Endothelial cell of umbilical vein (primary cell): ENCODE measurements around the gene SDF4. TPM values are rescaled to one million over a fixed set of nuclear protein-coding genes. Genes with fewer than 3 reads are reported as not detected.

Source experiments
- BruUV-seq: library from RNA; stranded (reverse); fragments of 400-500 nt; replicated peaks from 2 replicates; lab custom pipeline; 2021; lab: Mats Ljungman, UMichigan
- CTCF ChIA-PET: fragments of 300-600, 350-600 bp; sonication (Branson Sonifier 250); formaldehyde crosslinking; loops from one replicate; lab custom pipeline; 2021; ENCODE audit warnings: antibody characterized with exemption, inconsistent platforms; lab: Charles Lee
- POLR2A ChIA-PET: fragments of 300-600, 350-600 bp; sonication (Branson Sonifier 250); formaldehyde crosslinking; loops from one replicate; lab custom pipeline; 2021; ENCODE audit warnings: antibody characterized with exemption, inconsistent platforms; lab: Charles Lee
- DNase-seq: peaks from one replicate; pipeline ENCODE4 v3.0.0-alpha.2; 2011; ENCODE audit warnings: low read depth, low spot score
- FAIRE-seq: peaks from 2 replicates; lab custom pipeline; 2011; peaks lifted over from hg19 to GRCh38; lab: Jason Lieb, UNC
- H2AFZ ChIP-seq: 2 replicates; pipeline ENCODE4 v1.6.0; 2012; ENCODE audit warnings: low read depth, low read length, control low read depth, inconsistent platforms
- H3K27ac ChIP-seq: 2 replicates; pipeline ENCODE4 v1.5.1; 2011; ENCODE audit warnings: low read depth, mild to moderate bottlenecking, control low read depth, low read length, moderate library complexity; ENCODE audit not compliant: insufficient read depth
- H3K27me3 ChIP-seq, 2 experiments: 2 replicates each; pipeline versions ENCODE4 v1.6.0 to v1.6.1; 2011; ENCODE audit warnings: low read length in 2 of 2, mixed read lengths in 1 of 2; ENCODE audit not compliant: control insufficient read depth in 2 of 2, insufficient read depth in 2 of 2
- H3K36me3 ChIP-seq, 2 experiments: 2 replicates in 1 of 2; 3 replicates in 1 of 2; pipeline ENCODE4 v1.5.1; 2011; ENCODE audit warnings: low read length in 2 of 2, mild to moderate bottlenecking in 1 of 2, moderate library complexity in 1 of 2; ENCODE audit not compliant: control insufficient read depth in 2 of 2, insufficient read depth in 2 of 2; ENCODE audit errors: extremely low read depth in 1 of 2
- H3K4me1 ChIP-seq: 3 replicates; pipeline ENCODE4 v1.5.1; 2011; ENCODE audit warnings: mild to moderate bottlenecking, low read length; ENCODE audit not compliant: control insufficient read depth, insufficient read depth; ENCODE audit errors: extremely low read depth
- H3K4me2 ChIP-seq: 2 replicates; pipeline ENCODE4 v1.6.1; 2011; ENCODE audit warnings: low read length, control low read depth, mixed read lengths; ENCODE audit not compliant: insufficient read depth
- H3K4me3 ChIP-seq, 3 experiments: fragments of 200-600 bp in 1 of 3; sonication (generic), shearing (Covaris generic) in 1 of 3; replicated peaks in 1 of 3; 2 replicates each; pipeline ENCODE4 v1.5.1; 2011 to 2016; ENCODE audit warnings: control low read depth in 3 of 3, low read length in 3 of 3, mild to moderate bottlenecking in 2 of 3, inconsistent platforms in 1 of 3, low read depth in 1 of 3, moderate library complexity in 1 of 3; ENCODE audit not compliant: insufficient read depth in 1 of 3
- H3K79me2 ChIP-seq: 2 replicates; pipeline ENCODE4 v1.6.0; 2012; ENCODE audit warnings: low read length, inconsistent platforms; ENCODE audit not compliant: control insufficient read depth, insufficient read depth
- H3K9ac ChIP-seq: replicated peaks from 2 replicates; pipeline ENCODE3; 2011; ENCODE audit warnings: low read length, control low read depth; ENCODE audit not compliant: insufficient read depth; ENCODE audit errors: extremely low read depth
- H3K9me1 ChIP-seq: replicated peaks from 3 replicates; pipeline ENCODE4 v1.6.0; 2011; ENCODE audit warnings: mild to moderate bottlenecking, low read length; ENCODE audit not compliant: control insufficient read depth, insufficient read depth; ENCODE audit errors: extremely low read depth
- H3K9me3 ChIP-seq: replicated peaks from 2 replicates; pipeline ENCODE4 v1.5.1; 2012; ENCODE audit warnings: low read length, inconsistent platforms; ENCODE audit not compliant: control insufficient read depth, insufficient read depth
- H4K20me1 ChIP-seq: replicated peaks from 2 replicates; pipeline ENCODE3; 2011; ENCODE audit warnings: mild to moderate bottlenecking, low read length; ENCODE audit not compliant: control insufficient read depth, insufficient read depth; ENCODE audit errors: extremely low read depth
- FOS ChIP-seq: IDR thresholded peaks from 2 replicates; pipeline ENCODE4 v1.6.1; 2011; ENCODE audit warnings: mild to moderate bottlenecking, low read length, moderate library complexity, borderline replicate concordance; ENCODE audit not compliant: insufficient read depth
- GATA2 ChIP-seq: IDR thresholded peaks from 2 replicates; pipeline ENCODE4 v1.7.0; 2011; ENCODE audit warnings: low read depth, mild to moderate bottlenecking, moderate library complexity, mixed read lengths, low read length; ENCODE audit not compliant: insufficient read length, insufficient read depth
- JUN ChIP-seq: IDR thresholded peaks from 2 replicates; pipeline ENCODE4 v1.6.1; 2011; ENCODE audit warnings: borderline replicate concordance, low read depth; ENCODE audit not compliant: insufficient read length, insufficient read depth
- MAX ChIP-seq: IDR thresholded peaks from 2 replicates; pipeline ENCODE4 v1.6.1; 2011; ENCODE audit not compliant: insufficient read depth, insufficient read length
- MYC ChIP-seq: IDR thresholded peaks from one replicate; pipeline ENCODE4 v1.6.1; 2011; ENCODE audit warnings: mild to moderate bottlenecking, low read depth, low read length
- POLR2AphosphoS5 ChIP-seq: IDR thresholded peaks from 2 replicates; pipeline ENCODE4 v1.6.1; 2012; ENCODE audit warnings: low read depth, mild to moderate bottlenecking, control low read depth, low read length, moderate library complexity; ENCODE audit not compliant: insufficient read depth
- dilution Hi-C: fragments of 300-500 bp; cut with MboI; formaldehyde crosslinking; loops from one replicate; pipeline ENCODE4 v1.15.0; 2019; ENCODE audit warnings: low sequenced_read_pairs; ENCODE audit not compliant: extremely low pct_ligation_motif_present
- intact Hi-C: fragments of 100-400 bp; cut with micrococcal nuclease; formaldehyde crosslinking; loops from one replicate; pipeline ENCODE4 v1.10.0; 2022
- polyA plus RNA-seq, 4 experiments: library from polyadenylated mRNA; depleted of rRNA in 3 of 4; stranded (reverse) in 3 of 4; unstranded in 1 of 4; fragments of >200 nt; gene quantifications; 2 replicates each; pipeline versions ENCODE4 v1.2.1 to v1.2.3, GENCODE V29; 2011 to 2012; ENCODE audit warnings: missing spikeins in 1 of 4
- total RNA-seq: library from RNA; stranded (reverse); gene quantifications from 2 replicates; pipeline ENCODE4 v1.2.3, GENCODE V29; 2021

SDF4 gene
- total and polyA plus RNA-seq, 2 donors (not counting 3 experiments of a cell fraction or from before 2014, with no cell fraction given) = 175 to 185 TPM

DNA sequence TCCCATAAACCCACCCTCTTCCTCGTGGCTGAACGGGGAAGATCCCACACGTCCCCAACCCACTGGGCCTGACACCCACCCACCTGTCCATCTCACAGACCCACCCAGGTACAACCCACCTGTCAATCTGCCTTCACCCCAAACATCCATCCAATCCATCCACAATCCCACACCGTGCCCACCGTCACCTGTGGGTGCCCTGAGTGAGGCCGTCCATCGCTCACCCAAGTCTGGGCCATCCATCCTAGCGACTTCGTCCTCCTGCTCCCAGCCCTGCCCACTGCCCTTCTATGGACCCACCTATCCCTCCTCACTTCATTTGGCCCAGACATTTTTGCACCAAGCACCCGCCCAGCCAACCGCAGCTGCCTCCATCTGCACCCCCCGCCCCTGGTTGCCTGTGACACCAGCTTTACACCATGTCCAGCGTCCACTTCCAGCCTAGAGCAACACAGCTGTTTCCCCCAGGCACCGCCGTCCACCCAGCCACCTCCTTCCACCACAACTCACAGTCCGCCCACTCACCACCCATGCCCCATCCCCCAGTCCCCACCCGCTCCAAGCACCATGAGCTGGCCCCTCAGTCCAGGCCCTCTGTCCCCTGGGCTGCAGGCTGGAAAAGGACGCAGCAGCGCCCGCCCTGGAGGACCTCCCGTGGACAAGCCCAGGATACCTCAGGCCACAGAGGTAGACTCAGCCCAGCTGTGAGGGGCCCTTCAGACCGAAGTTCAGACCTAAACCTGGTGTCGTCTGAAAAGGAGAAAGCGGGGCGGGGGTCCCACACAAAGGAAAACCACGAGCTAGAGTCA lies 50.5 kb downstream of the SDF4 start:
- ChIA-PET POLR2A (no interaction called here), CTCF (interaction anchor here (2.1 kb wide), 1 partner anchor 59 kb away, joined by 7 read pairs; no protein-coding TSS in a partner anchor)
- H3K9me1 ChIP-seq = no peaks in the 10 kb centered on the region
- H3K9me3 ChIP-seq = no peaks in the 10 kb centered on the region
- dilution Hi-C loops = no loop called here
- BruUV-seq = no TSS peak
- no peak overlapping the region for H3K4me3 ChIP-seq
- H2AFZ ChIP-seq = no peak overlapping the region
- intact Hi-C loops = no loop called here
- no peak for FAIRE-seq
- no peak overlapping the region for H3K4me2 ChIP-seq
- H3K4me1 ChIP-seq = no peaks in the 10 kb centered on the region
- H4K20me1 ChIP-seq = no peaks in the 10 kb centered on the region
- no peaks in the 10 kb centered on the region for H3K36me3 ChIP-seq
- TF ChIP-seq POLR2AphosphoS5 = no peak
- no peak for TF ChIP-seq JUN
- no peak for DNase-seq
- no peak overlapping the region for H3K9ac ChIP-seq
- no peaks in the 10 kb centered on the region for H3K27me3 ChIP-seq
- no peaks in the 10 kb centered on the region for H3K79me2 ChIP-seq
- no peak overlapping the region for H3K27ac ChIP-seq

DNA sequence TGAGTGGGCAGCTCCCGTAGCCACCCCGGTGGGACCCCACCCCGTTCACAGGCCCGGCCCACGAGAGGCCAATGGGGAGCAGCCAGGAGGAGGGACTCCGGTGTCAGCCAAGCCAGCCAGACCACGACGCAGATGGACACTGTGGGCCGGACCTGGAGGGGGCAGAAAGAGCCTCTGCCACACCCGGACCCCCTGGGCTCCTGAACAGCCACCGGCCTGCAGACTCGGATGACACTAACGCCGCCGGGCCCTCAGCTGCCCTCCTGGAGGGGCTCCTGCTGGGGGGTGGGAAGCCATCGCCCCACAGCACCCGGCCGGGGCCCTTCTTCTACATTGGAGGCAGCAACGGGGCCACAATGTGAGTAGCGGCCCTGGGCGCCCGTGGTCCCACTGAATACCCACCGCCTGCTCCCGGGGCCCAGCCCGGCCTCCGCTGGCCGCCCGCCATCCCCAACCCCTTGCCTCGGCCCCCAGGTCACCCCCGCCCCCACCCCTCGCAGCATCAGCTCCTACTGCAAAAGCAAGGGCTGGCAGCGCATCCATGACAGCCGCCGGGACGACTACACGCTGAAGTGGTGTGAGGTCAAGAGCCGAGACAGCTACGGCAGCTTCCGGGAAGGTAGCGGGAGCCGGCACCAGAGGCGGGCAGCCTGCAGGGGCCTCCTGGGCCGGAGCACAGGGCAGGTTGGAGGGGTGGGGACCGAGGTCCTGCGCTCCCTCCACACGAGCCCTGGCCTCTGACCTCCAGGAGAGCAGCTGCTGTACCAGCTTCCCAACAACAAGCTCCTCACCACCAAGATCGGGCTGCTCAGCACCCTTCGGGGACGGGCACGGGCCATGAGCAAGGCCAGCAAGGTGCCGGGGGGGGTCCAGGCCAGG lies 51.6 kb downstream of the SDF4 start:
- ChIA-PET CTCF (interaction anchor here (2.1 kb wide), 1 partner anchor 58 kb away, joined by 7 read pairs; no protein-coding TSS in a partner anchor), POLR2A (no interaction called here)
- H3K9ac ChIP-seq = no peak overlapping the region
- H3K27me3 ChIP-seq = no peaks in the 10 kb centered on the region
- H2AFZ ChIP-seq = no peak overlapping the region
- no peak overlapping the region for H3K4me2 ChIP-seq
- no peaks in the 10 kb centered on the region for H4K20me1 ChIP-seq
- H3K9me3 ChIP-seq = no peaks in the 10 kb centered on the region
- H3K9me1 ChIP-seq = no peaks in the 10 kb centered on the region
- DNase-seq (no peak), FAIRE-seq (no peak)
- no peaks in the 10 kb centered on the region for H3K79me2 ChIP-seq
- H3K36me3 ChIP-seq = no peaks in the 10 kb centered on the region
- dilution Hi-C loops (no loop called here), intact Hi-C loops (no loop called here)
- no peak overlapping the region for H3K4me3 ChIP-seq
- TF ChIP-seq MAX = no peak
- no peak for TF ChIP-seq FOS
- no peak for TF ChIP-seq GATA2
- TF ChIP-seq MYC = no peak
- H3K4me1 ChIP-seq = no peaks in the 10 kb centered on the region
- BruUV-seq = no TSS peak
- H3K27ac ChIP-seq = no peak overlapping the region
